Activated CD4-positive, alpha-beta T cell treated with anti-CD3 and anti-CD28 coated beads for 36 hours (primary cell): Measurements from ENCODE around the gene CALHM2. TPM values are rescaled to one million over a fixed set of nuclear protein-coding genes. Genes with fewer than 3 reads are reported as not detected.
A peak's percentile ranks its signal among the peaks of the same experiment; 100 is the strongest.

Source experiments
- ATAC-seq: fragments of 200-7000 bp; cut with Tn5 transposase; one replicate; pipeline ENCODE4 v1.10.0; 2021; ENCODE audit warnings: mild to moderate bottlenecking, moderate library complexity
- CTCF ChIA-PET: fragments of 350-600 bp; sonication (Branson Sonifier 250); formaldehyde crosslinking; loops from one replicate; lab custom pipeline; 2021; ENCODE audit warnings: antibody characterized with exemption; lab: Charles Lee
- POLR2A ChIA-PET: fragments of 350-600 bp; sonication (Branson Sonifier 250); formaldehyde crosslinking; loops from one replicate; lab custom pipeline; 2021; ENCODE audit warnings: antibody characterized with exemption, inconsistent platforms; lab: Charles Lee
- DNase-seq: peaks from one replicate; pipeline ENCODE4 v3.0.0-alpha.2; 2020
- H3K27ac Mint-ChIP-seq: one replicate; pipeline ENCODE4 v1.8.0; 2021; ENCODE audit warnings: mixed read lengths
- H3K27me3 Mint-ChIP-seq: one replicate; pipeline ENCODE4 v1.8.0; 2021; ENCODE audit warnings: mixed read lengths
- H3K36me3 Mint-ChIP-seq: one replicate; pipeline ENCODE4 v1.8.0; 2021; ENCODE audit warnings: low read depth, mixed read lengths
- H3K4me1 Mint-ChIP-seq: one replicate; pipeline ENCODE4 v1.8.0; 2021; ENCODE audit warnings: mixed read lengths
- H3K4me3 Mint-ChIP-seq: one replicate; pipeline ENCODE4 v1.8.0; 2021; ENCODE audit warnings: mild to moderate bottlenecking, moderate library complexity, mixed read lengths
- H3K9me3 Mint-ChIP-seq: one replicate; pipeline ENCODE4 v1.8.0; 2021; ENCODE audit warnings: low read depth, mixed read lengths
- intact Hi-C, 2 experiments: fragments of 100-400 bp; cut with DNase I in 1 of 2; cut with micrococcal nuclease in 1 of 2; formaldehyde crosslinking; loops; one replicate each; pipeline versions ENCODE4 v1.14.2 to v1.15.1; 2022 to 2024; cut with DNase I, micrococcal nuclease
- total RNA-seq, 2 experiments: library from RNA; stranded (reverse); gene quantifications; one replicate each; pipeline ENCODE4 v1.2.3, GENCODE V29; 2021

The CALHM2 gene
- 10 to 100 TPM; 10.1 to 12.0 TPM for total RNA-seq

- DNase-seq (peak; percentile 81), ATAC-seq (peak; percentile 80)
- H3K9me3 Mint-ChIP-seq, result no peaks in the 10 kb centered on the region
- H3K27me3 Mint-ChIP-seq, result no peaks in the 10 kb centered on the region
- H3K4me3 Mint-ChIP-seq, result peak within 1 kb of the TSS; percentile 79
- ChIA-PET CTCF (interaction anchor here (0.8 to 3.1 kb wide), 4 partner anchors 29 to 39 kb away, joined by 3 to 11 read pairs (median 5); no protein-coding TSS in a partner anchor), POLR2A (interaction anchor here (0.8 to 1.2 kb wide), 2 partner anchors 9 to 55 kb away, joined by 3 read pairs; partner anchors contain the start of gene PDCD11)
- H3K36me3 Mint-ChIP-seq, result peaks cover 21% of the 10 kb centered on the region
- intact Hi-C loops, result loop anchor here (1.0 to 2.0 kb wide), 2 partner anchors 31 to 33 kb away; no protein-coding TSS in a partner anchor
- peak within 1 kb of the TSS; percentile 78 for H3K27ac Mint-ChIP-seq
- peaks cover 40% of the 10 kb centered on the region for H3K4me1 Mint-ChIP-seq
Observed at GRCh38 chr10:103451831-103452505, at the start of gene CALHM2. Gene CALHM2 (minus strand): TSS chr10:103452370. CDS start chr10:103449941, 2,429 bp downstream.

- ChIA-PET CTCF (interaction anchor here (0.9 to 1.5 kb wide), 4 partner anchors 9 to 63 kb away, joined by 3 to 4 read pairs (median 4); no protein-coding TSS in a partner anchor), POLR2A (interaction anchor here (0.6 kb wide), 1 partner anchor 30 kb away, joined by 3 read pairs; no protein-coding TSS in a partner anchor)
- intact Hi-C loops, result no loop called here
- Mint-ChIP-seq H3K27ac (no peak overlapping the region), H3K36me3 (no peaks in the 10 kb centered on the region), H3K4me1 (peaks cover 25% of the 10 kb centered on the region), H3K9me3 (no peaks in the 10 kb centered on the region), H3K27me3 (peaks cover 37% of the 10 kb centered on the region), H3K4me3 (no peak overlapping the region)
- ATAC-seq (no peak), DNase-seq (no peak)
Observed at GRCh38 chr10:103501186-103501585, 49.0 kb upstream of the CALHM2 start.

GRCh38 chr10:103500481-103500880 is 48.3 kb upstream of the CALHM2 start:
- Mint-ChIP-seq H3K27ac (no peak overlapping the region), H3K27me3 (peaks cover 42% of the 10 kb centered on the region), H3K4me1 (peaks cover 25% of the 10 kb centered on the region), H3K36me3 (no peaks in the 10 kb centered on the region), H3K9me3 (no peaks in the 10 kb centered on the region), H3K4me3 (no peak overlapping the region)
- DNase-seq (no peak), ATAC-seq (no peak)
- CTCF ChIA-PET, result interaction anchor here (0.7 to 1.5 kb wide), 4 partner anchors 10 to 64 kb away, joined by 3 to 5 read pairs (median 4); no protein-coding TSS in a partner anchor
- POLR2A ChIA-PET, result interaction anchor here (0.6 kb wide), 1 partner anchor 29 kb away, joined by 3 read pairs; no protein-coding TSS in a partner anchor
- intact Hi-C loops, result no loop called here

GRCh38 chr10:103499881-103500280 is 47.7 kb upstream of the CALHM2 start:
- Mint-ChIP-seq H3K27me3 (peaks cover 48% of the 10 kb centered on the region), H3K9me3 (no peaks in the 10 kb centered on the region), H3K4me3 (no peak overlapping the region), H3K36me3 (no peaks in the 10 kb centered on the region), H3K4me1 (peaks cover 25% of the 10 kb centered on the region), H3K27ac (no peak overlapping the region)
- POLR2A ChIA-PET, result no interaction called here
- ATAC-seq (no peak), DNase-seq (no peak)
- CTCF ChIA-PET, result interaction anchor here (0.6 to 1.5 kb wide), 3 partner anchors 10 to 623 kb away, joined by 3 to 5 read pairs (median 3); no protein-coding TSS in a partner anchor
- intact Hi-C loops, result no loop called here

GRCh38 chr10:103498936-103499638 is 46.9 kb upstream of the CALHM2 start:
- Mint-ChIP-seq H3K4me1 (peaks cover 21% of the 10 kb centered on the region), H3K4me3 (no peak overlapping the region), H3K27ac (no peak overlapping the region), H3K36me3 (no peaks in the 10 kb centered on the region), H3K27me3 (peaks cover 51% of the 10 kb centered on the region), H3K9me3 (no peaks in the 10 kb centered on the region)
- DNase-seq, result no peak
- CTCF ChIA-PET, result no interaction called here
- no peak for ATAC-seq
- intact Hi-C loops, result no loop called here
- POLR2A ChIA-PET, result no interaction called here

GRCh38 chr10:103497161-103497915 is 45.2 kb upstream of the CALHM2 start:
- intact Hi-C loops, result no loop called here
- H3K4me1 Mint-ChIP-seq, result peaks cover 21% of the 10 kb centered on the region
- no peaks in the 10 kb centered on the region for H3K36me3 Mint-ChIP-seq
- ATAC-seq (no peak), DNase-seq (no peak)
- ChIA-PET CTCF (interaction anchor here (1.2 kb wide), 1 partner anchor 12 kb away, joined by 4 read pairs; no protein-coding TSS in a partner anchor), POLR2A (no interaction called here)
- H3K9me3 Mint-ChIP-seq, result no peaks in the 10 kb centered on the region
- no peak overlapping the region for H3K27ac Mint-ChIP-seq
- no peak overlapping the region for H3K4me3 Mint-ChIP-seq
- H3K27me3 Mint-ChIP-seq, result peaks cover 52% of the 10 kb centered on the region

- ChIA-PET POLR2A (no interaction called here), CTCF (interaction anchor here (0.5 to 1.1 kb wide), 7 partner anchors 10 to 167 kb away, joined by 3 to 6 read pairs (median 4); no protein-coding TSS in a partner anchor)
- ATAC-seq (no peak), DNase-seq (no peak)
- intact Hi-C loops, result loop anchor here in 1 of 2 experiments (2.0 kb wide), 1 partner anchor 183 kb away; no protein-coding TSS in a partner anchor
- no peaks in the 10 kb centered on the region for H3K9me3 Mint-ChIP-seq
- H3K27me3 Mint-ChIP-seq, result peaks cover 47% of the 10 kb centered on the region
- peaks cover 22% of the 10 kb centered on the region for H3K4me1 Mint-ChIP-seq
- H3K27ac Mint-ChIP-seq, result no peak overlapping the region
- H3K4me3 Mint-ChIP-seq, result no peak overlapping the region
- no peaks in the 10 kb centered on the region for H3K36me3 Mint-ChIP-seq
Observed at GRCh38 chr10:103495321-103495720, 43.2 kb upstream of the CALHM2 start.

GRCh38 chr10:103493916-103494877 is 42.0 kb upstream of the CALHM2 start:
- peaks cover 42% of the 10 kb centered on the region for H3K27me3 Mint-ChIP-seq
- DNase-seq (peak; percentile 60), ATAC-seq (peak; percentile 18)
- ChIA-PET CTCF (interaction anchor here (0.7 to 1.2 kb wide), 2 partner anchors 10 to 576 kb away, joined by 3 to 4 read pairs; partner anchors contain the start of gene CNNM2), POLR2A (no interaction called here)
- H3K4me1 Mint-ChIP-seq, result peaks cover 25% of the 10 kb centered on the region
- no peak overlapping the region for H3K27ac Mint-ChIP-seq
- peak overlapping the region; percentile 45 for H3K4me3 Mint-ChIP-seq
- no peaks in the 10 kb centered on the region for H3K36me3 Mint-ChIP-seq
- intact Hi-C loops, result loop anchor here in 1 of 2 experiments (2.0 to 5.0 kb wide), 2 partner anchors 88 to 185 kb away; no protein-coding TSS in a partner anchor
- no peaks in the 10 kb centered on the region for H3K9me3 Mint-ChIP-seq

- H3K27me3 Mint-ChIP-seq, result peaks cover 40% of the 10 kb centered on the region
Observed at GRCh38 chr10:103493362-103493915, 41.3 kb upstream of the CALHM2 start, which contains the start of gene NEURL1. Gene NEURL1 (plus strand): TSS chr10:103493705. CDS start chr10:103494388, 683 bp downstream.

More at GRCh38 chr10:103493362-103493915, 41.3 kb upstream of the CALHM2 start, which contains the start of gene NEURL1:
- Mint-ChIP-seq H3K9me3 (no peaks in the 10 kb centered on the region), H3K36me3 (no peaks in the 10 kb centered on the region), H3K27ac (no peak within 1 kb of the TSS), H3K4me1 (peaks cover 25% of the 10 kb centered on the region), H3K4me3 (peak within 1 kb of the TSS; percentile 73)
- peak; percentile 56 for DNase-seq
- intact Hi-C loops, result loop anchor here in 1 of 2 experiments (5.0 kb wide), 1 partner anchor 89 kb away; no protein-coding TSS in a partner anchor
- ATAC-seq, result peak; percentile 12
- ChIA-PET CTCF (interaction anchor here (0.6 to 1.3 kb wide), 7 partner anchors 10 to 672 kb away, joined by 3 to 5 read pairs (median 3); partner anchors contain the start of gene CNNM2), POLR2A (interaction anchor here (0.5 kb wide), 1 partner anchor 152 kb away, joined by 3 read pairs; no protein-coding TSS in a partner anchor)
